T-helper 1 cell (primary cell): Measurements from ENCODE around the gene EPHB3.

Experiments used
- DNase-seq, 5 donors: peaks; one replicate each; pipeline ENCODE4 v3.0.0-alpha.2; 2012 to 2020
- total RNA-seq, 4 donors: gene quantifications; one replicate each; lab custom pipeline; 2026; lab: John Stamatoyannopoulos, UW

EPHB3 gene
- 0.39 to 1.5 (median 0.80) reads per million in 4 donors for total RNA-seq

GRCh38 chr3:184561061-184561912 is at the start of gene EPHB3:
Gene EPHB3 (plus strand): TSS chr3:184561785. CDS start chr3:184562236, 451 bp downstream.
- peak; percentile 68 to 87 (median 80) for DNase-seq

GRCh38 chr3:184512621-184513020 is 49.0 kb upstream of the EPHB3 start:
- DNase-seq, result no peak

GRCh38 chr3:184513276-184514170 is 48.1 kb upstream of the EPHB3 start:
- DNase-seq, result peak; percentile 51 to 73 (median 66)

DNA sequence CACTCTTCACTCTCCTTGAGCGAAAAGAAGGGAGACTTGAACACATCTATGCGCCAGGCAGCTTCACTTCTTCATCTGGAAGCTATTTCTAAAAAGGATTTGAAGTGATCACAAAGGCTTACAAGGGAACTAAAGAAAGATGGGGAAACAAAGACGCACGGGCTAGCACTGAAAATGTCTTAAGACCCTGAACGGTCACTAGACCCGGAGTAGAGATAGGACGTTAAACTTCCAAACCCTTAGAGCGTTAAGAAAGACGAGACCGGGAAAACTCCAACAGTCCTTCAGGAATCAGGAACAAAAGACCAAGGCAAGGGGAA is 47.5 kb upstream of the EPHB3 start:
- no peak for DNase-seq

GRCh38 chr3:184523825-184524615 is 37.6 kb upstream of the EPHB3 start:
- DNase-seq, result peak in 1 of 5 donors; percentile 62

- peak in 1 of 5 donors; percentile 49 for DNase-seq
These were observed 36.6 kb upstream of the EPHB3 start for GRCh38 chr3:184524981-184525336.

DNA sequence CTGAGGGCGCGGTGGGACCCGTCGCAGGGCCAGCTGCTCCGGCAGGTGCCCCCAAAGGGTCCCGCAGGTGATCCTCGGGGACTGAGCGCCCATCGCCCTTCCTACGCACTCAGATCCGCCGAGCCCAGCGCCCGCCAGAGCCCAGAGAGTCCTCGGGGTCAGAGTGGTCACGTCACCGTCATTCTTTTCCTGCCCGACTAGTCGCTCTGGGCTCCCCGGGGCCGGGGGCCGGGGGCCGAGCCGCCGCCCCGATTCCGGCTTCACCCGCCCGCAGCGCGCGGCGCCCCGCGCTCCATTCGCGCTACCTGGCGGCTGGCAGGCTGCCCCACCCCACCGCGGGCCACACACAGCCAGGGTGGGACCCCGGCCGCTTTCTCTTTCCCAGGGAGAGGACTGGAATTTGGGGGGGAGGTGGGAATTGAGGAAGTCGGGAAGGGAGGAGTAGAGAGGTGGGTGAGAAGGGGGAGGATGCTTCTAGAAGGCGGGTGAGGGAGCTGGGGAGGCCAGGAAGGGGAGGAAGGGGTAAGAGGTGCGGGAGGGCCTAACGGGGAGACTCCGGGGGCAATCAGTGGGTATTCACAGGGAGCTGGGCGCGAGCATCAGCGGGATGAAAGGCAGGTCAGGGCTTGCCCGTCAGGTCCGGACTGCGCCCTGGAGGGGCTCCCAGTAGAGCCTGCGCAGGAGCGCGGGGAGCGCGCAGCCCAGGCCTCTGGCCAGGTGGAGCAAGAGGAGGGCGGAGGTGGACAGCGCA is 36.1 kb upstream of the EPHB3 start:
- DNase-seq, result no peak

- DNase-seq, result no peak
These were observed 35.5 kb upstream of the EPHB3 start for GRCh38 chr3:184526088-184526433.

GRCh38 chr3:184531626-184532280 is 29.8 kb upstream of the EPHB3 start:
- DNase-seq, result no peak

GRCh38 chr3:184532940-184533732 is 28.4 kb upstream of the EPHB3 start:
- DNase-seq, result no peak

- no peak for DNase-seq
These were observed 23.5 kb upstream of the EPHB3 start for GRCh38 chr3:184537885-184538665.

- DNase-seq, result no peak
These were observed 22.7 kb upstream of the EPHB3 start for GRCh38 chr3:184538666-184539431.

GRCh38 chr3:184539801-184540435 is 21.7 kb upstream of the EPHB3 start:
- DNase-seq, result no peak

GRCh38 chr3:184540777-184541681 is 20.6 kb upstream of the EPHB3 start:
- DNase-seq, result peak; percentile 44 to 77 (median 64)

GRCh38 chr3:184541886-184542562 is 19.6 kb upstream of the EPHB3 start:
- no peak for DNase-seq

GRCh38 chr3:184542577-184542976 is 19.0 kb upstream of the EPHB3 start:
- DNase-seq, result no peak

DNA sequence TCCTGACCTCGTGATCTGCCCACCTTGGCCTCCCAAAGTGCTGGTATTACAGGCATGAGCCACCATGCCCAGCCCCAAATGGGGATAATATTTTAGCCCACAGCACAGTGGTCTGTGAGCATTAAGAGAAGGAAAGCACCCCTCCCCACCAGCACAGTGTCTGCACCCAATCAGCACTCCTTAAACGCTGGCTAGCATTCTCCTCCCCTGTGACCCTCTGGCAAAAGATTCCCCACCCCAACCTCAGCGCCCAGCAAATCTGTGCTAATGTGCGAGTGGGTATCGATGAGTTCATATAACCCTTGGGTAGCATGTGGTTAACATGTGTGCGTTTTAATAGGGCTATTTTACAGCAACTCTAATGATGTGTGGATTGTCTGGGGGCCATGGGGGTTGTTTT is 18.3 kb upstream of the EPHB3 start:
- no peak for DNase-seq
